Osteoblast (primary cell): Measurements from ENCODE around the gene PELO. TPM values are rescaled to one million over a fixed set of nuclear protein-coding genes. Genes with fewer than 3 reads are reported as not detected.

Experiments used
- DNase-seq: peaks from one replicate; pipeline ENCODE4 v3.0.0; 2011; ENCODE audit warnings: low spot score, mixed read lengths; ENCODE audit not compliant: insufficient read length; ENCODE audit errors: missing footprints
- H2AFZ ChIP-seq: 2 replicates; pipeline ENCODE4 v1.6.0; 2011; ENCODE audit warnings: mild to moderate bottlenecking, low read length
- H3K27ac ChIP-seq: 2 replicates; pipeline ENCODE4 v1.5.1; 2011; ENCODE audit warnings: mild to moderate bottlenecking, low read depth, low read length, moderate library complexity
- H3K27me3 ChIP-seq: 2 replicates; pipeline ENCODE4 v1.6.0; 2012; ENCODE audit warnings: mild to moderate bottlenecking, control low read depth, inconsistent platforms, low read length, moderate library complexity; ENCODE audit not compliant: insufficient read depth
- H3K36me3 ChIP-seq: 2 replicates; pipeline ENCODE4 v1.5.1; 2011; ENCODE audit warnings: mild to moderate bottlenecking, low read length, control low read depth, moderate library complexity; ENCODE audit not compliant: insufficient read depth
- H3K4me1 ChIP-seq: 2 replicates; pipeline ENCODE4 v1.5.1; 2011; ENCODE audit warnings: mild to moderate bottlenecking, low read length, control low read depth, moderate library complexity; ENCODE audit not compliant: insufficient read depth
- H3K4me2 ChIP-seq: 2 replicates; pipeline ENCODE4 v1.6.0; 2011; ENCODE audit warnings: mild to moderate bottlenecking, low read length; ENCODE audit not compliant: insufficient read depth
- H3K4me3 ChIP-seq: fragments of 200-600 bp; sonication (generic); 3 replicates; pipeline ENCODE4 v1.5.1; 2012; ENCODE audit warnings: mild to moderate bottlenecking, low read length, inconsistent platforms; ENCODE audit not compliant: insufficient read depth
- H3K79me2 ChIP-seq: 2 replicates; pipeline ENCODE4 v1.6.0; 2012; ENCODE audit warnings: mild to moderate bottlenecking, low read length, control low read depth, inconsistent platforms; ENCODE audit not compliant: insufficient read depth
- H3K9me3 ChIP-seq: 2 replicates; pipeline ENCODE4 v1.5.1; 2011; ENCODE audit warnings: low read depth, low read length, control low read depth
- H4K20me1 ChIP-seq: 2 replicates; pipeline ENCODE4 v1.6.0; 2012; ENCODE audit warnings: mild to moderate bottlenecking, low read length, control low read depth; ENCODE audit not compliant: insufficient read depth
- CTCF ChIP-seq: IDR thresholded peaks from 2 replicates; pipeline ENCODE4 v1.5.1; 2011; ENCODE audit warnings: mild to moderate bottlenecking, low read depth, low read length, moderate library complexity; ENCODE audit errors: extremely low read depth
- total RNA-seq: library from RNA; depleted of rRNA; stranded (reverse); fragments of >200 nt; gene quantifications from 2 replicates; pipeline ENCODE4 v1.2.3, GENCODE V29; 2012

PELO gene, protein sequence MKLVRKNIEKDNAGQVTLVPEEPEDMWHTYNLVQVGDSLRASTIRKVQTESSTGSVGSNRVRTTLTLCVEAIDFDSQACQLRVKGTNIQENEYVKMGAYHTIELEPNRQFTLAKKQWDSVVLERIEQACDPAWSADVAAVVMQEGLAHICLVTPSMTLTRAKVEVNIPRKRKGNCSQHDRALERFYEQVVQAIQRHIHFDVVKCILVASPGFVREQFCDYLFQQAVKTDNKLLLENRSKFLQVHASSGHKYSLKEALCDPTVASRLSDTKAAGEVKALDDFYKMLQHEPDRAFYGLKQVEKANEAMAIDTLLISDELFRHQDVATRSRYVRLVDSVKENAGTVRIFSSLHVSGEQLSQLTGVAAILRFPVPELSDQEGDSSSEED
- total RNA-seq: 21.4 and 21.5 TPM in 2 replicates

DNA sequence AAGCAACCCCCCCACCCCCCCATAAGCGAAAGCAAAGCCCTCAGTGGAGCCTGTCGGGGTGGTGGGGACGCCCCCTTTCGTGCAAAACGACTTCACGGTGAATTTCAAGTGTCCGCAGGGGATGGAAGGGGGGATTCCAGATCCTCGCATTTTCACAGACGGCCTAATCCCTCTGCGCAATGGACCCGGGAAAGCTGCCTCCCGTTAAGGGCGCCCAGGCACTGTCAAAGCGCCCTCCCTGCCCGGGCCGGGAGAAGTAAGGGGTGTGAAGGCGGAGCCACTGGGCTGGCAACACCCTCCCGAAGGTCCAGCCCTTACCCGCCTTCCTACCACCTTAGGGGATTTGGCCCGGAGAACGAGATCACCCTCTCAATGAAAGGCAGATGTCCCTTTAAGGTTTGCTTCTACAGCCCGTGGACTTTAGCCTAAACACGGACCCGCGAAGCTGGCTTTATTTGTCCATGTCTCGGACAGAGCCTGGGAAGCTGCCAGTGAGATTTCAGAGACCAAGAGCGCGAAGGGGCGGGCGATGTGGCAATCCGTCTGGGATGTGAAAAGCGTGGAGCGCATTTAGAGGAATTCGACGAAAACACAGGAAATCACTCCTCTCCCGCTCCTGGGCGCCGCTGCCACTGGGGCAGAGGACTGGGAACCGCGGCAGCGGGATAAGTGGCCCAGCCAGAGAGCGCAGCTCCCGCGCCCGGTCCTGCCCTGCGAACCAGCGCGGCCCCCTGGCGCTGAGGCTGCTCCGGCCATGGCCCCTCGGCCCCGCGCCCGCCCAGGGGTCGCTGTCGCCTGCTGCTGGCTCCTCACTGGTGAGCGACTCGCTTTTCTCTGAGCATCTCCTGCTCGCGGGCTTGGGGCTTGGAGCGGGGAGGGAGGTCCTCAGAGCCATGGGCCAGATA lies at the start of gene PELO, which contains the start of gene ITGA1:
PELO (plus strand) TSS at position 317 of the 905 bp plus-strand sequence. CDS start 12,479 bp downstream, outside the sequence.
ITGA1 (plus strand) TSS at position 317 of the 905 bp plus-strand sequence; CDS start at position 755, 438 bp downstream.
- Histone ChIP-seq H3K36me3 (no peaks in the 10 kb centered on the region), H3K27me3 (no peaks in the 10 kb centered on the region), H3K4me1 (peaks cover 22% of the 10 kb centered on the region), H3K4me2 (peak within 1 kb of the TSS; percentile 94), H3K4me3 (peak within 1 kb of the TSS; percentile 85), H2AFZ (peak within 1 kb of the TSS; percentile 96), H3K9me3 (no peaks in the 10 kb centered on the region), H3K27ac (peak within 1 kb of the TSS; percentile 76), H4K20me1 (no peaks in the 10 kb centered on the region), H3K79me2 (peaks cover 4% of the 10 kb centered on the region)
- DNase-seq: peak; percentile 84
- TF ChIP-seq CTCF: peak; percentile 14

GRCh38 chr5:52738095-52738506 lies 49.6 kb upstream of the PELO start:
- H4K20me1 ChIP-seq: no peaks in the 10 kb centered on the region
- H3K4me1 ChIP-seq: peaks cover 1% of the 10 kb centered on the region
- TF ChIP-seq CTCF: no peak
- no peak overlapping the region for H3K4me2 ChIP-seq
- H3K9me3 ChIP-seq: no peaks in the 10 kb centered on the region
- no peak overlapping the region for H3K4me3 ChIP-seq
- H3K27me3 ChIP-seq: no peaks in the 10 kb centered on the region
- no peaks in the 10 kb centered on the region for H3K79me2 ChIP-seq
- no peak for DNase-seq
- H2AFZ ChIP-seq: no peak overlapping the region
- no peaks in the 10 kb centered on the region for H3K36me3 ChIP-seq
- H3K27ac ChIP-seq: no peak overlapping the region

DNA sequence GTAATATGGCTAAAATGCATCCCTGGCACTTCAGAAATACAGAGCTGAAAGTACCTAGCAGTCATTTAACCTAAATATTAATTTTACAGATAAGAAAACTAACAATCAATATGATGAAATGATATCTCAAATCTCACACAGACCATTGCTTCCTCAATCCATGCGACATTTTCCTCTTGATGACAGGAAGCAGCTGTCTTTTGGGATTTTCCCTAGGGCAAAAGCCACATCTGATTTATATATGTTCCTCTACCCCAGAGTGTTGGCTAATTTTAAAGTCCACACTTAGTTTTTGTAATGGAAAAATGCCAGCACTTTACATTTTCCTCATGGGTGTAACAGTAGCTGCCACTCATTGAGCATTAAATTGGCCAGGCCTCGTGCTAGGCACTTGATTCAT lies 47.7 kb upstream of the PELO start:
- Histone ChIP-seq H3K27ac (no peak overlapping the region), H4K20me1 (no peaks in the 10 kb centered on the region), H3K4me2 (no peak overlapping the region), H3K4me1 (peaks cover 11% of the 10 kb centered on the region), H3K27me3 (no peaks in the 10 kb centered on the region), H3K79me2 (no peaks in the 10 kb centered on the region), H3K36me3 (no peaks in the 10 kb centered on the region), H2AFZ (no peak overlapping the region), H3K4me3 (no peak overlapping the region), H3K9me3 (no peaks in the 10 kb centered on the region)
- no peak for TF ChIP-seq CTCF
- no peak for DNase-seq

DNA sequence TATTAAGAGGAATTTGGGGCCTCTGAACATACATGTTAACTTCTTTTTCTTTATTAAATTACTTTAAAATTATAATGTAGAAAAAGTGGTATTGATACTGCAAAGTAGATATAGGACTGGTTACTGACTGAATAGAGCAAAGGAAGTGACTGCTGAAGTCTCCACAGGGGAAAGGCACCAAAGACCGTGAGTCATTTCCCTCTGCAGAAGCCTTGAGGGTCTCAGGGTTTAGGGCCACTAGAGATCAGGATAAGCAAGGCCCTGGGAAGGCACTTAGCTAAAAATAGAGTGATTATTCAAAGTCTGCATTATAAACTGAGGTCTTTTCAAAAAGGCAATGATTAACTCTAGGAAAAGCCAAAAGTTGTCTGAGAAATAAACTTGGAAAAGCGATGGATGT lies 44.7 kb upstream of the PELO start:
- H3K36me3 ChIP-seq: no peaks in the 10 kb centered on the region
- no peak overlapping the region for H3K4me3 ChIP-seq
- no peaks in the 10 kb centered on the region for H3K9me3 ChIP-seq
- H3K27me3 ChIP-seq: no peaks in the 10 kb centered on the region
- no peak for TF ChIP-seq CTCF
- H3K4me1 ChIP-seq: peaks cover 11% of the 10 kb centered on the region
- no peak overlapping the region for H2AFZ ChIP-seq
- no peaks in the 10 kb centered on the region for H4K20me1 ChIP-seq
- no peak overlapping the region for H3K4me2 ChIP-seq
- no peak overlapping the region for H3K27ac ChIP-seq
- H3K79me2 ChIP-seq: no peaks in the 10 kb centered on the region
- DNase-seq: no peak
